Myocyte (in vitro differentiated cells): Measurements from ENCODE around the gene FAM118A. TPM values are rescaled to one million over a fixed set of nuclear protein-coding genes. Genes with fewer than 3 reads are reported as not detected.
"Not testable (repeated sequence)": the region's sequence is repeated elsewhere in the genome, so short reads cannot be mapped to it uniquely, and the experiment has no call there.

ENCODE experiments used
- DNase-seq: peaks from one replicate; pipeline ENCODE4 v3.0.0-alpha.2; 2012; ENCODE audit warnings: low read depth
- total RNA-seq: library from RNA; depleted of rRNA; stranded (reverse); fragments of >200 nt; gene quantifications from 2 replicates; pipeline ENCODE4 v1.2.3, GENCODE V29; 2014

FAM118A gene
- total RNA-seq, 1 donor from 2014 or later = 12.3 TPM

- DNase-seq = no peak
Measured at GRCh38 chr22:45308957-45309421, 745 bp upstream of the FAM118A start.

- no peak for DNase-seq
Measured at GRCh38 chr22:45310331-45310976, 720 bp downstream of the FAM118A start.

DNA sequence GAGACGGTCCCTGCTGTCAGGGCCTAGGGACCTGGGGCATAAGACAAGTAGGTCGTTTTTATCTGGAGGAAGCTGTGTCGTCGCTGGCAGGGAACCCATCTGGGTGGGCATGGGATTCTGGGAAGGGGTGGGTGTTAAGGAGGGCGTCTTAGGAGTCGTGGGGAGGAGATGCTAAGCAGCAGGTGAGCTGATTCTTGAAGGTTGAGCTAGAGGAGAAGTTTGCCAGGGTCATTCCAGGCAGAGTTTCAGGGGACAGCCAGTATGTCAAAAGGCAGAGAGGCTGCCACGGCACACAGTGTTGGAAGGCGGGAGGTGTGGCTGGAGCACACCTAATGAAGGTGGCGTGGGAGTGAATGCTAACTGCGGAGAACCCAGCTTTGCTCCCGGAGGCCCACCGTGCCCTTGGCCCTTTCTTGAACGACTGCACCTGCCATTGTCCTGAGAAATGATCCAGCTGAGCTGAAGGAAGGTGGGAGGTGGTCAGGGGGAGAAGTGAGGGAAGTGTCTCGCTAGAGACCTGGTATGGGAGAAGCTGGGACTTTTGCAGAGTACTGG is 1.3 kb downstream of the FAM118A start:
- DNase-seq = no peak

GRCh38 chr22:45312415-45312814 is 2.7 kb downstream of the FAM118A start:
- no peak for DNase-seq

- no peak for DNase-seq
Measured at GRCh38 chr22:45312856-45313255, 3.1 kb downstream of the FAM118A start.

GRCh38 chr22:45314054-45314721 is 4.5 kb downstream of the FAM118A start:
- DNase-seq = no peak

DNA sequence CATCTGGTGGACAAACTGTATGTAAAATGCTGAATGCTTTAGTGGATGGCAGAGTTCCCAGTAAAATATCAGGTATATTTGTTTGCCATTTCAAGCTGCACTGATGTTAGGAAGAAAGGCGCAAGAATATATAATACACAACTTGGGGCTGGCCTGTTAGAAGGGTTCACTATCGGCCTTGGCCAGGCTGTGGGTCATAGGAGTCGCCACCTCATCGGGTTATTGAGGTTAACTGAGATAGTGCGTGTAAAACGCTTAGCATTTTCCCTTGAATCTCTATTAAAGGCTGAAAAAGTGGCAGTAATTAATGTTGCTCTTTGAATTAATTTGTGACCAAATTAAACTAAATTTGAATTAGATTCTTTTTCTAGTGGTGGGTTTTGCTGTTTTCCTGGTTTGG is 5.1 kb downstream of the FAM118A start:
- no peak for DNase-seq

DNA sequence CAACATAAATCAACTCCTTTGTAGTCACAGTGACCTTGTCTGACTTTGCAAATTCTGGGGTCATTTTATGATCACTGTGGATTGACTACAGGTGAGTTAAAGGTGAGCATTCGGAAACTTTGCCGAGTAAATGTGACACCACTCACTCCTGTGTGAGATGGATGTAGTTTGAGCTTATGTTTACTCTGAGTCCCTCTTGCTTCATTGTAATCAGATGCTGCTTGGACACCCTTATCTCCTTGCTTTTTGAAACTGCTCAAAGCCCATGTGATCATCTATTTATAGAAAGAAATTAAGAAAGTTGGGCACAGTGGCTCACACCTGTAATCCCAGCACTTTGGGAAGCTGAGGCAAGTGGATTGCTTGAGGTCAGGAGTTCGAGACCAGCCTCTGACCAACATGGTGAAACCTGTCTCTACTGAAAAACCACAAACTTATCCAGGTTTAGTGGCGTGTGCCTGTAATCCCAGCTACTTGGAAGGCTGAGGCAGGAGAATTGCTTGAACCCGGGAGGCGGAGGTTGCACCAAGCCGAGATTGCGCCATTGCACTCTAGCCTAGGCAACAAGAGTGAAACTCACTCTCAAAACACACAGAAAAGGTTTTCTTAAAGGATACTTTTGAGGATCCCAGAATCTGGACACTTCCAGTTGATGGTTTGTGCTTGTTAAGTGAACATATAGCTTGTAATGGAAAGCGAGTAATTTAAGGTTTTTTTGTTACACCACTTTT is 7.2 kb downstream of the FAM118A start:
- no peak for DNase-seq

GRCh38 chr22:45317551-45318167 is 7.9 kb downstream of the FAM118A start:
- DNase-seq = peak; percentile 24

- peak; percentile 63 for DNase-seq
Measured at GRCh38 chr22:45318168-45318557, 8.4 kb downstream of the FAM118A start.

- no peak for DNase-seq
Measured at GRCh38 chr22:45318558-45319323, 9.0 kb downstream of the FAM118A start.

GRCh38 chr22:45319324-45319685 is 9.6 kb downstream of the FAM118A start:
- DNase-seq = peak; percentile 34

GRCh38 chr22:45320357-45320976 is 10.7 kb downstream of the FAM118A start:
- no peak for DNase-seq

GRCh38 chr22:45321827-45322226 is 12.1 kb downstream of the FAM118A start:
- DNase-seq = no peak

GRCh38 chr22:45322873-45323525 is 13.3 kb downstream of the FAM118A start:
- DNase-seq = no peak

GRCh38 chr22:45323695-45324094 is 14.0 kb downstream of the FAM118A start:
- no peak for DNase-seq

DNA sequence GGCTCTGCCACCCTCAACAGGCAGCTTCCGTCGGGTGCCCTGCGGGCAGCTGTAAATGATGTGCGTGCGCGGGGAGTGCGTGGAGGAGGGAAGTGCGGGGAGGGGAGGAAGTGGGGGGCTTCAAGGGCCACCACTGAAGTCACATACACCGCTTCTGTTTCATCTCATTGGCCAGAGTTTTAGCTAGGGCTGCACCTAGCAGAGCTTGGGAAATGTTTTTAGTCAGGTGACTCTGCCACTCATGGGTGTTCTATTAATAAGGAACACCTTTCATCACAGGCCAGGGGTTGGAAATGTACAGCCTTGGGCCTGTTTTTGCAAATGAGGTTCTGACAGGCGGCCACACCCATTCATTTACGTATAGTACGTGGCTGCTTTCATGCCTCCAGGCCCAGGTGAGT is 14.6 kb downstream of the FAM118A start:
- no peak for DNase-seq

DNA sequence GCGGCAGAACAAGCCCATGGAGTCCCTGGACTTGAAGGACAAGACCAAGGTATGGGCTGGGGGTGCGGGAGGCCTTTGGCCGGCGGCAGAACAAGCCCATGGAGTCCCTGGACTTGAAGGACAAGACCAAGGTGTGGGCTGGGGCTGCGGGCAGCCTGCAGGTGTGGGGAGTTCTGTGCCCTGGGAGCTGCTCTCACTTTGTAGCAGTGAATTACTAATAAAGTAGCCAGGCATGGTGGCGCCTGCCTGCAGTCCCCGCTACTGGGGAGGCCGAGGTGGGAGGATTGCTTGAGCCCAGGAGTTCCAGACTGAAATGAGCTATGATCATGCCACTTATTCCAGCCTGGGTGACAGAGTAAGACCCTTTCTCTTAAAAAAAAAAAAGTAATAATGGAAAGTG is 18.5 kb downstream of the FAM118A start:
- DNase-seq = not testable (repeated sequence)

- DNase-seq = peak; percentile 55
Measured at GRCh38 chr22:45328822-45329529, 19.2 kb downstream of the FAM118A start.
